Ramos (cell line): ENCODE results near the gene DLG2.

Experiments used
- in situ Hi-C: fragments of 300-500 bp; cut with MboI; formaldehyde crosslinking; loops from one replicate; pipeline ENCODE4 v1.14.3; 2022; ENCODE audit warnings: low sequenced_read_pairs; ENCODE audit not compliant: unreplicated experiment

DLG2 gene

DNA sequence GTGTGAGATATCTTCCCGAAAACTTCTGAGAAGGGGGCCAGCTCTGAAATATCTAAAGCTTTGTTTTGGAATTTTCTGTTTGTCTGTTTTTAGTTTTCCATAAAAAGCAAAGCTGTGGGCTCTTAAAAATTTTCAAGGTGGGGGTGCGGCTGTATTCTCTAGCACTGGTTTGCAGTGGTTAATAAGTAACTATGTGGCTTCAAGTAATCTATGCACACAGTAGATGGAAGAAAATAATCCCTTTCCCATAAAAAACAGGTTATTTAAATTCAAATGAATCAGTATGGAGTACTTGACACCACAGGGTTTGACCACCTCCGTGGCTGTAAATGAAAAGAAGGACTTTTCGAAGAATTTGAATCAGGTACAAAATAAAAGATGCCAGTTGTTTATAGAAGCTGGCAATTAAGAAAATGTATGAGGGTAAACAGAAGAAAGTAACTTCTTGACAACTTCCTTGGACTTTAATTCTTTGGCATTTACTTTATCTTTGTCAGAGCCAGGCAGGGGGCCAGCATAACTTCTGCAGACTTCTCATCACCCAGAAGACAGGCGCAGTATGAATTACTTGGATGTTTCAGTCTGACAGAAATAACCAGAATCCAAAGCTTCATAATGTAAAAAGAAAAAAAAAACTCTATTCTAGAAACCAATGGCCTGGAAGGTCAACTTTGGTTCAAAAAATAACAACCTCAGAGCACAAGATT lies 981.0 kb downstream of the DLG2 start:
- in situ Hi-C loops, result no loop called here

DNA sequence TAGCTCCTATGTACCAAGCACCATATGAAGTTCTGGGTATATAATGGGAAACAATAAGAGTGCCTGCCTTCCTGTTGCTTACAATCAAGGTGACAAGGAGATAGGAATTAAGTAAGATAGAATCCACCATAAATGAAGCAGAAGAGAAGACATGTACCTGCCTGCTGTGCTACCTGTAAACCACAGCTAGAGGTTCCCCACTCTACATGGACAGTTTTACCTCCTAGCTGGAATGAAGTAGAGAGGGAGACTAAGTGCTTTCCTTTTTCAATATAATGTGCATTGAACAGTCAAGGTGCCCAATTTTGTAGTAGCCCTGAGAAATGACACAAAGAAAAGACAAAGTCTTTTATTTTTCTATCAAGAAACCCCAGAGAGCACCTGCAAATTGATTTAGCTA lies 984.6 kb downstream of the DLG2 start:
- in situ Hi-C loops, result no loop called here

DNA sequence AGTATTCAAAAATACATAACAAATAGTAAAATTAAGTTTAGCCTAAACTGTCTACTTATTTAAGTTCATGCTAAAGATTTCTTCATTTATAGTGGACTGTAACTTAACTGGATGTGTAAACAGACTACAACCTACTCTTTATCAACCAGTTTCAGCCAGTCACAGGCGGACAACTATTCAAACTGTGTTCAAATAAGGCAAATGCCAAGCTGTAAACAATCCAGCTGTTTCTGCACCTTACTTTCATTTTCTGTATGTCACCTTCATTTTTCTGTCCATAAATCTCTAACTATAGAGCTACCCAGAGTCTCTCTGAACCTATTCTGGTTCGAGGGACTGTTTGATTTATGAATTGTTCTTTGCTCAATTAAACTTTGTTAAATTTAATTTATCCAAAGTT lies 992.8 kb downstream of the DLG2 start:
- in situ Hi-C loops, result no loop called here

- in situ Hi-C loops, result no loop called here
Measured at GRCh38 chr11:84628871-84629620, 998.1 kb downstream of the DLG2 start.

- in situ Hi-C loops, result no loop called here
Measured at GRCh38 chr11:84626256-84626655, 1000.9 kb downstream of the DLG2 start.

DNA sequence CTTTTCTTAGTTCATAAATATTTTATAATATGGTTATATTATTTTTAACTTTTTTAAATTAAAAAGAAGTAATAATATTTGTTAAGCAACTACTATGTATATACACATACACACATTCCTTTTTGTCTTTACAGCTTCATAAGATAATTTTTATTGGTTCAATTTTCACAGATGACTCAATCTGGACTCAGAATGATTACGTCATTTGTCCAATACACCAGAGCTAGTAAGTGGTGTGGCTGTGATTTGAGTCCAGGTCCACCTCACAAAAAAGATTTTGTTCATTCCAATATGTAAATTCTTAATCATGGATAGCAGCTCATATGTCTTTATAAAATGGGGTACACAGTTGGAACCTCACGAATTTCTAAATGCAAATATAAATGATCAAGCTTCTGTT lies 1014.5 kb downstream of the DLG2 start:
- in situ Hi-C loops, result no loop called here

DNA sequence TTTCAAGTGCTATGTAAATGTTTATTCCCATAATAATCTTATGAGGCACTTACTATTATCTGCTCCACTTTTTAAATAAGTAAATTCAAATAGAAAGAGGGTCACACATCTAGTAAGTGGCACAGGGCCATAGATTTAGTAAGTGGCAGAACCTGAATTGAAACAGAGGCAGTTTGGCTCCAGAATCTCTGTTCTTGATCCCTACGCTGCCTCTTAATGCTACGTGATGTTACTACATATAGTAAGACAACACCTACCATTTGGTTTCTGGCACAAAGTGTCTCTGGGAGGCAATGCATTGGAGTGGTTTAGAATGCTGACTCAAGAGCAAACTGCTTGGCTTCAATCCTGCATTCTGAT lies 1018.3 kb downstream of the DLG2 start:
- in situ Hi-C loops, result no loop called here

GRCh38 chr11:84607975-84608836 lies 1018.9 kb downstream of the DLG2 start:
- in situ Hi-C loops, result no loop called here

DNA sequence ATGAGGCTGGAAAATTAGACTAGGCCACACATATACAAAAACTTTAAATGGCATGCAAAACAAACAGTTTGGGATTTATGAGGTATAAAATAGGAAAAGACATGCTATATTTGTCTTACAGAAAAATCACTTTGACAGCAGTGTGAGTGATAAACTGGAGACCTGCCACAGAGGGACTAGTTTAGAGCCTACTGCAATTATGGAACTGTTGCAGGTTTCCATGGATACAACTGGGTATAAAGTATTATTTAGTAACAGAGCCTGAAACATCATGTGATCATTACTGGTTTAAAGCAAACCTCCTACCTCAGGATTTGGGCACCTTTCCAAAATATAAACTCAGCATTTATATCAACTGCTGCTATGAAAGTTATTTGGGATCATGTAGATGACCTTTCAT lies 1032.5 kb downstream of the DLG2 start:
- in situ Hi-C loops, result no loop called here

DNA sequence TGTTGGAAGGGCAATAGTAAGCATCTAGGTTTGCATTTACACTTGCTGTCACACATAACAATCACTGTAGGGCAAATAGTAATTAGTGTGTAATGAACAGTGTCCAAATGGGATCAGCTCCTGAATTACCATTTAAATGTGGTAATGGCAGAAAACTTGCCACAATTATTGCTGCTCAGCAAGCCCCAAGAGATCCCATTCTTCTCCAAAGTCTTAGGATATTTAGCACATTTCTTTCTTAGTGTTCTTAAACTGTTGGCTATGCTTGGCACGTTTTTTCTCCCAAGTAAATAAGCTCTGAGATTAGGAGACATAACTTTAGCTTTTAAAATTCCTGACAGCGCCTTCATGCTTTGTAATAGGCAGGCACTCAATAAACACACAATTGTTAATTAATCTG lies 1037.0 kb downstream of the DLG2 start:
- in situ Hi-C loops, result no loop called here

GRCh38 chr11:84588131-84588829 lies 1038.9 kb downstream of the DLG2 start:
- in situ Hi-C loops, result no loop called here

DNA sequence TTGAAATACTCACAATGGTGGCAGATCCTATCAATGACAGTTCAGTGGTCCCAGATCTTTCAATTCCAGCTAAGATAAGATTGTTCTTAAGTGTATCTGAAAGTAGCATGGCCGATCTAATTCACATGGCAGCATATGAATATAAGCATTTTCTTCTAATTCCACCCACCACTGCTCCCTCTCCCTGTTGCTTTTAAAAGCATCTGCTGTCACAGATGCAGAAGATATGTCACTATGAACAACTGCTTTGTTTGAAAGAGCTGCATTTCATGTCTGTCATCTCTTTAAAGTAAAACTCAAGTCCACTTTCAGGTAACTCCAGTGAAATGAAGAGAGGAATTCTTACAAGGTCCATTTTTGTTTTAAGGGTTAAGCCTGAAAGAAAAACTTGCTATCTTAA lies 1044.0 kb downstream of the DLG2 start:
- in situ Hi-C loops, result no loop called here

GRCh38 chr11:84581083-84581482 lies 1046.1 kb downstream of the DLG2 start:
- in situ Hi-C loops, result no loop called here

- in situ Hi-C loops, result no loop called here
Measured at GRCh38 chr11:84580428-84580827, 1046.7 kb downstream of the DLG2 start.

- in situ Hi-C loops, result loop anchor here (25.0 kb wide), 2 partner anchors 737 to 1013 kb away; no protein-coding TSS in a partner anchor
Measured at GRCh38 chr11:84573868-84574267, 1053.3 kb downstream of the DLG2 start.

DNA sequence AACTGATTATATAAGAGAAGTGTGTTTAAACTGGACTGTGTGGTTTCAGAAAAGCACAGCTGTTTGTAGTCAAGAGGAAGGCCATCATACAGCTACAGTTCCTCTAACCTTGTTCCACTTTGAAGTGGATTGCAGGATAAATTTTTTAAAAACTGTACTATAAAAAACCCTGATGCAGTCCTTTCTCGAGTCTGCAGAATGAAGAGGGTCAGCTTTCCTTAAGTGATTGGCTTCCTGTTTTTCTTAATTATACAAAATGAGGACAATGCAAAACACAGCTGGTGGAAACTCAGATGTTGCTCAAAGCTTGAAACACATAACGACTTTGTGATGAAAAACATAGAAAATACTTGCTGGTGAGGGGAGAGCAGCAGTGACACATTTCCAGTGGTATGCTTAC lies 1060.5 kb downstream of the DLG2 start:
- in situ Hi-C loops, result loop anchor here (25.0 kb wide), 2 partner anchors 729 to 1021 kb away; no protein-coding TSS in a partner anchor

GRCh38 chr11:84564867-84565184 lies 1062.3 kb downstream of the DLG2 start:
- in situ Hi-C loops, result loop anchor here (25.0 kb wide), 2 partner anchors 728 to 1022 kb away; no protein-coding TSS in a partner anchor

DNA sequence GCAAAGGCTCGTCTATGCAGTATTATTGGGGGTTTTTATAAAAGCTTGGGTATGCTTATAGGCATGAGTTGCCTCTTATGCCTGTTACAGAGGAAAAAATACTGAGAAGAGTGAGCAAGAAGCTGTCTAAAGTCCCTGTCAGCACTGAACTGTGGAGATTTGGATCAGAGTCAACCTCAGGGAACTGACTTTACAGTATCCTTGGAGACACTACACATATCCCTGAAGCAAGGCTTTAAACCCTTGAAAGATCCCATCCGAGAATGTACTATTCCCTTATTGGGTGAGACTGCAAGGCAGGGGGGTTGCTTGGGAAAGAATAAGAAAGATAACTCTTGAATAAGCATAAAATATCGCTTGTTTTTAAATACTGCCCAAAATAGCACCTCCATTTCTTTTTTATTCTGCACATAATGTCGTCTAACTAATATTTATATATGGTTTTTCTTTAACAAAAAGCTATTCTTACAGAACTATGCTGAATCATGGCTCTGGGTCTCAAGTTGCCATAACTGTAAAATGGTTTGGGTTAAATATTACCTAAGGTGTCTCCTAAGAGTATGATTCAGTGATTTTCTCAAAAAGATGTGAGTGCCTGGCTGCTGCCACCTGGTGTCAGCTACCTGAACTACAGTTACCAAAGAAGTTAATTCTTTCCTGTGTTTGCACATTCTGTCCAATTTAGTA lies 1062.8 kb downstream of the DLG2 start:
- in situ Hi-C loops, result loop anchor here (25.0 kb wide), 2 partner anchors 727 to 1023 kb away; no protein-coding TSS in a partner anchor

DNA sequence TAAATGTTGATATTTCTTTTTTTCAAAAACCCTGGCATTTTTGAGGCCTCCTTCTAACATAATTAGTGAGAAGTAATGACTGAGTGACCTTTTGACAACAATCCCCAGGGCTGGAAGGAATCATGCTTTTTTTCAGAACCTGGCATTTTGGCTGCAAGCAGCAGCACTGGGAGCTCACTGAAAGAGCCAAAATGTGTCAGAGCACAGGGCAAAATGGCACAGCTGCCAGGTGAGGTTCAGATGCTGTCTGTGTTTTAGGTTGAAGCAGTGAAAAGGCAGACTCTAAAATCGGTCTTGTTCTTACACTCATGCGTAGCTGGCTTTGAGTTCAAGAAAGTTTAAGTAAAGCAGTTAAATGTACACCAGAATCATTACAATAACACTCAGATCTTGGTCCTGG lies 1063.8 kb downstream of the DLG2 start:
- in situ Hi-C loops, result loop anchor here (25.0 kb wide), 2 partner anchors 726 to 1024 kb away; no protein-coding TSS in a partner anchor

DNA sequence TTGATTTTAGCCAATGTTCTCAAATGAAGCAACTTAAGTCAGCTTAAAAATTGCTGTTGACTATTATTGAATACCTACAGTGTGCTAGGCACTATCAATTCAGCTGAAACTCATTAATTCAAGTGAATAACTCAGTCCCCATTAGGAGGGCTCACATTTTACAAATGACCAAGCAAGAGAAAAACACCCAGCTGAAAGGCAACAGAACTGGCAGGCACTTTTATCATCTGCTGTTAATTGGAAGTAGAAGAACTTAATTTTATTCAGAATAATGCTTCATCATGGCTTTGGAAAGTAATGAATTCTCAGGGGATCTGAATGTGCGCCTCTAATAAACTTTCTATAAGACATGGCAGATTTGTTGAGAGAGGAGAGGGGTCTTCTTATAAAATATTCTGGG lies 1066.9 kb downstream of the DLG2 start:
- in situ Hi-C loops, result loop anchor here (25.0 kb wide), 2 partner anchors 723 to 1027 kb away; no protein-coding TSS in a partner anchor
